ENCODE results near the gene C12orf60.
A peak's percentile ranks its signal among the peaks of the same experiment; 100 is the strongest.

Gene C12orf60

DNA sequence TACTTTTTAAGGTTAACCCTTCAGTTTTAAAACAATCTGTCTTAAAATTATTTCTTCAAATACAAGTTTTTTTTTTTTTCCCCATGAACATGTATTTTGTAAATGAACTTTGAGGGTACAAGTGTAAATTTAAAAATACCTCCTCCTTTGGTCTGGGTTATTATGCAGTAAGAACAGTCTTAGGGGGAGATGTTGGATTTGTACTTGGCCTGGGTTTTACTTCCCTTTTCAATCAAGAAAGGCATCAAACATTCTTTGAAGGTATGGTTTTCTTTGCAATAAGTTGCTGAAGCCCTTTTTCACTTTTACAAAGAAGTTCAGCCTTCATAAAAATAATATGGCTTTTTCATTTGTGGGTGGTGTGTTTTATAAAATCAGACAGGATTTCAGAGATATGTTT lies 20.7 kb upstream of the C12orf60 start:
- ChIA-PET CTCF (interaction anchor here (1.4 kb wide), 1 partner anchor 213 kb away, joined by 7 read pairs; no protein-coding TSS in a partner anchor), POLR2A (interaction anchor here (0.6 to 1.0 kb wide), 2 partner anchors 9 to 13 kb away, joined by 3 to 4 read pairs; a partner anchor contains a TSS)
- H3K4me3 ChIP-seq (ENCODE audit: low read depth, low read length) = no peak overlapping the region
- DNase-seq (ENCODE audit: low read depth, low spot score) = no peak
- TF ChIP-seq, protein P1, sequence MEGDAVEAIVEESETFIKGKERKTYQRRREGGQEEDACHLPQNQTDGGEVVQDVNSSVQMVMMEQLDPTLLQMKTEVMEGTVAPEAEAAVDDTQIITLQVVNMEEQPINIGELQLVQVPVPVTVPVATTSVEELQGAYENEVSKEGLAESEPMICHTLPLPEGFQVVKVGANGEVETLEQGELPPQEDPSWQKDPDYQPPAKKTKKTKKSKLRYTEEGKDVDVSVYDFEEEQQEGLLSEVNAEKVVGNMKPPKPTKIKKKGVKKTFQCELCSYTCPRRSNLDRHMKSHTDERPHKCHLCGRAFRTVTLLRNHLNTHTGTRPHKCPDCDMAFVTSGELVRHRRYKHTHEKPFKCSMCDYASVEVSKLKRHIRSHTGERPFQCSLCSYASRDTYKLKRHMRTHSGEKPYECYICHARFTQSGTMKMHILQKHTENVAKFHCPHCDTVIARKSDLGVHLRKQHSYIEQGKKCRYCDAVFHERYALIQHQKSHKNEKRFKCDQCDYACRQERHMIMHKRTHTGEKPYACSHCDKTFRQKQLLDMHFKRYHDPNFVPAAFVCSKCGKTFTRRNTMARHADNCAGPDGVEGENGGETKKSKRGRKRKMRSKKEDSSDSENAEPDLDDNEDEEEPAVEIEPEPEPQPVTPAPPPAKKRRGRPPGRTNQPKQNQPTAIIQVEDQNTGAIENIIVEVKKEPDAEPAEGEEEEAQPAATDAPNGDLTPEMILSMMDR (IDR thresholded peaks at IDR 0.05; ENCODE audit: insufficient read depth, low read length, missing control alignments) = no peak

- POLR2A ChIA-PET = interaction anchor here (0.8 to 1.2 kb wide), 2 partner anchors 13 to 14 kb away, joined by 3 read pairs; no protein-coding TSS in a partner anchor
- no peak for DNase-seq (ENCODE audit: low read depth, low spot score)
- no peak overlapping the region for H3K4me3 ChIP-seq (ENCODE audit: low read depth, low read length)
- TF ChIP-seq, protein P1 (IDR thresholded peaks at IDR 0.05; ENCODE audit: insufficient read depth, low read length, missing control alignments) = no peak
- CTCF ChIA-PET = interaction anchor here (1.1 to 1.9 kb wide), 2 partner anchors 13 to 18 kb away, joined by 5 to 6 read pairs; no protein-coding TSS in a partner anchor
Measured at GRCh38 chr12:14784471-14784870, 19.0 kb upstream of the C12orf60 start.

DNA sequence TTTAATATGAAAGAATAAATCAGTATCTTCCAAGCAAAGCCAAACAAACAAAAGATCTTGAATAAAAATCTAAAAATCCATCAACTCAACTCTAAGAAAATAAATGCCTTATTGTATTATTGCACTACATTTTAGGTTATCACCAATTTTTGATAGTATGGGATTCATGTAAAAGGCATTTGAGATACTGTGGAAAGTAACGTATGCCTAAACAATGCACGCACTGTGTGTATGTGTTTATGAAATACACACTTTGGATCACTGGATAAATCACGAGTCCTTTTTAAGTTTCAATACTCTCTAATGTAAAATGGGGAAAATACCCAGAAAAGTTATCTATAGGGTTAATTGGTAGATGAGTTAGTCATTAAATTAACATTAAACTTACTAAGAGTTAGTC lies 17.9 kb upstream of the C12orf60 start:
- no peak for DNase-seq (ENCODE audit: low read depth, low spot score)
- ChIA-PET POLR2A (interaction anchor here (0.7 kb wide), 1 partner anchor 18 kb away, joined by 3 read pairs; the partner anchor contains the start of genes C12orf60 and WBP11), CTCF (no interaction called here)
- TF ChIP-seq, protein P1 (IDR thresholded peaks at IDR 0.05; ENCODE audit: insufficient read depth, low read length, missing control alignments) = no peak
- H3K4me3 ChIP-seq (ENCODE audit: low read depth, low read length) = no peak overlapping the region

- CTCF ChIA-PET = no interaction called here
- TF ChIP-seq, protein P1 (IDR thresholded peaks at IDR 0.05; ENCODE audit: insufficient read depth, low read length, missing control alignments) = no peak
- no peak for DNase-seq (ENCODE audit: low read depth, low spot score)
- no peak overlapping the region for H3K4me3 ChIP-seq (ENCODE audit: low read depth, low read length)
- POLR2A ChIA-PET = interaction anchor here (0.9 kb wide), 1 partner anchor 19 kb away, joined by 3 read pairs; the partner anchor contains the start of gene SMCO3
Measured at GRCh38 chr12:14795028-14795448, 8.4 kb upstream of the C12orf60 start.

DNA sequence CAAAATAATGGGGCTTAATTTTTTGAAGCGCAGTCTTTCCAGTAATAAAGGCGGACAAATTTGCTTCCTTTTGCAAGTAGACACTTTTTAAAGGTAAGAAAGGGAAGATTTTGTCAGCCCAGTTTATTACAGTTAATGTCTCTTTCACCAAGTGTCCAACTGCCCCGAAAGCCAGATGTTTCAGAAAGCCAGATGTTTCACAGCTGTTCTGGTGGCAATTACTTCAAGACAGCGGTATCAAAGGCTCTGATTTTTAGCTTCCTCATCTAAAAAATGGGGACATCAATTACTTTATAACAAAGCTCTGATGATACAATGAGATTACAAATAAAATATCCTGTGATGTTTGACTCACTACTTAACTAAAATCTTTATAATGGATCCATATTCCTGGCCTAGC lies 1.2 kb upstream of the C12orf60 start:
- TF ChIP-seq, protein P1 (IDR thresholded peaks at IDR 0.05; ENCODE audit: insufficient read depth, low read length, missing control alignments) = no peak
- DNase-seq (ENCODE audit: low read depth, low spot score) = no peak
- ChIA-PET POLR2A (interaction anchor here (1.8 to 2.6 kb wide), 2 partner anchors 28 to 31 kb away, joined by 13 to 24 read pairs; a partner anchor contains a TSS), CTCF (interaction anchor here (0.9 to 2.8 kb wide), 9 partner anchors 8 to 193 kb away, joined by 3 to 13 read pairs (median 4); no protein-coding TSS in a partner anchor)
- peak overlapping the region; percentile 98 for H3K4me3 ChIP-seq (ENCODE audit: low read depth, low read length)

- H3K4me3 ChIP-seq (ENCODE audit: low read depth, low read length) = peak overlapping the region; percentile 98
- CTCF ChIA-PET = interaction anchor here (0.9 to 2.8 kb wide), 9 partner anchors 8 to 419 kb away, joined by 3 to 13 read pairs (median 5); partner anchors contain the start of gene RERG
- DNase-seq (ENCODE audit: low read depth, low spot score) = no peak
- TF ChIP-seq, protein P1 (IDR thresholded peaks at IDR 0.05; ENCODE audit: insufficient read depth, low read length, missing control alignments) = no peak
- POLR2A ChIA-PET = interaction anchor here (0.8 to 2.6 kb wide), 3 partner anchors 13 to 32 kb away, joined by 4 to 24 read pairs (median 13); a partner anchor contains a TSS
Measured at GRCh38 chr12:14802721-14803010, 804 bp upstream of the C12orf60 start.
